ENCODE measurements around the gene PROX2.

Gene PROX2

GRCh38 chr14:74919421-74920165 is 43.6 kb upstream of the PROX2 start:
- peak in 1 of 2 donors; percentile 63 for DNase-seq (ENCODE audit: low read depth in 2 of 2)
- H3K4me3 ChIP-seq (replicated peaks in 1 of 2; ENCODE audit: low read depth in 2 of 2, low read length in 2 of 2), result no peak overlapping the region
- TF ChIP-seq, protein P1, sequence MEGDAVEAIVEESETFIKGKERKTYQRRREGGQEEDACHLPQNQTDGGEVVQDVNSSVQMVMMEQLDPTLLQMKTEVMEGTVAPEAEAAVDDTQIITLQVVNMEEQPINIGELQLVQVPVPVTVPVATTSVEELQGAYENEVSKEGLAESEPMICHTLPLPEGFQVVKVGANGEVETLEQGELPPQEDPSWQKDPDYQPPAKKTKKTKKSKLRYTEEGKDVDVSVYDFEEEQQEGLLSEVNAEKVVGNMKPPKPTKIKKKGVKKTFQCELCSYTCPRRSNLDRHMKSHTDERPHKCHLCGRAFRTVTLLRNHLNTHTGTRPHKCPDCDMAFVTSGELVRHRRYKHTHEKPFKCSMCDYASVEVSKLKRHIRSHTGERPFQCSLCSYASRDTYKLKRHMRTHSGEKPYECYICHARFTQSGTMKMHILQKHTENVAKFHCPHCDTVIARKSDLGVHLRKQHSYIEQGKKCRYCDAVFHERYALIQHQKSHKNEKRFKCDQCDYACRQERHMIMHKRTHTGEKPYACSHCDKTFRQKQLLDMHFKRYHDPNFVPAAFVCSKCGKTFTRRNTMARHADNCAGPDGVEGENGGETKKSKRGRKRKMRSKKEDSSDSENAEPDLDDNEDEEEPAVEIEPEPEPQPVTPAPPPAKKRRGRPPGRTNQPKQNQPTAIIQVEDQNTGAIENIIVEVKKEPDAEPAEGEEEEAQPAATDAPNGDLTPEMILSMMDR (IDR thresholded peaks at IDR 0.05; ENCODE audit: low read depth, low read length), result no peak

GRCh38 chr14:74918380-74918779 is 42.4 kb upstream of the PROX2 start:
- DNase-seq (ENCODE audit: low read depth in 2 of 2), result no peak
- TF ChIP-seq, protein P1 (IDR thresholded peaks at IDR 0.05; ENCODE audit: low read depth, low read length), result no peak
- H3K4me3 ChIP-seq (replicated peaks in 1 of 2; ENCODE audit: low read depth in 2 of 2, low read length in 2 of 2), result no peak overlapping the region

DNA sequence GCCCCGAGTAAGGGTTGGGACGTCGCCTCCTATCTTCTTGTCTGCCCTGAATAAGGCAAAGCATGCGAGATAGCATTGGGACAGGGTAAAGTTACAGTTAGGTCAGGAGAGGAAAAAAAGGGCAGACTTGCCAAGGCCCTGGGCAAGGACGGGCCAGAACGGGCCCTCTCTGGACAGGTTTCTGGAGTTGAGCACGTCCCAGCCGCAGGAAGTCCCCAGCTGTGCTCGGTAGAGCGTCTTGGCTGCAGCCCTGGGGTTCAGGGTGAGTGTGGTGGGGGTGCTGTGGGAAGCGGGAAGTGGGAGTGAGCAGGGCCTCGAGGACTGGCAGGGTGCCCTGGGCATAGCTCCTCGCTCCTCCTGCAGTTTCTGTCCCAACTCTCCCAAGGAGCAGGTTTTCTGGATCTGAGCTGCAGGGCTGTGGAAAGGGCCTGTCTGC is 41.7 kb upstream of the PROX2 start:
- H3K4me3 ChIP-seq (replicated peaks in 1 of 2; ENCODE audit: low read depth in 2 of 2, low read length in 2 of 2), result no peak overlapping the region
- peak in 1 of 2 donors; percentile 71 for DNase-seq (ENCODE audit: low read depth in 2 of 2)
- TF ChIP-seq, protein P1 (IDR thresholded peaks at IDR 0.05; ENCODE audit: low read depth, low read length), result no peak

GRCh38 chr14:74917178-74917543 is 41.2 kb upstream of the PROX2 start:
- TF ChIP-seq, protein P1 (IDR thresholded peaks at IDR 0.05; ENCODE audit: low read depth, low read length), result no peak
- no peak overlapping the region for H3K4me3 ChIP-seq (replicated peaks in 1 of 2; ENCODE audit: low read depth in 2 of 2, low read length in 2 of 2)

DNA sequence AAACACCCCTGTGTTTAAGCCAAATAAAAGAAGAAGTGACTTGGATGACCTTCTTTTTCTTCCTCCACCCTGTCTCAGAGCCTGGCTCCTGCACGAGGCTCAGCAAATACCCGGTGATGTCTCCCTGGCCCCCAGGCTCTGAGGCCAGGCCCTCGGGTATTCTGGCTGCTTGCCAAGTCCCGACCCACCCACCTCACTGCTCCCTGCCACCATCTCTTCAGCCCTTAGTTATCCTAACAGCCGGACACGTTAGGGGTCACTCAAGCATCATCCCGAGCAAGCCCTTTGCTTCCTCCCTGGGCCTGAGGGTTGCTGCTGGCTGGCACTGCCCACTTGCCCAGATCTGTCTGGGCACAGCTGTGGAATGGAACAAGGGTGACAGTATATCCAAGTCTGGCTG is 39.9 kb upstream of the PROX2 start:
- no peak for DNase-seq (ENCODE audit: low read depth in 2 of 2)
- no peak overlapping the region for H3K4me3 ChIP-seq (replicated peaks in 1 of 2; ENCODE audit: low read depth in 2 of 2, low read length in 2 of 2)
- TF ChIP-seq, protein P1 (IDR thresholded peaks at IDR 0.05; ENCODE audit: low read depth, low read length), result no peak

More at GRCh38 chr14:74917178-74917543, 41.2 kb upstream of the PROX2 start:
- DNase-seq (ENCODE audit: low read depth in 2 of 2), result no peak

DNA sequence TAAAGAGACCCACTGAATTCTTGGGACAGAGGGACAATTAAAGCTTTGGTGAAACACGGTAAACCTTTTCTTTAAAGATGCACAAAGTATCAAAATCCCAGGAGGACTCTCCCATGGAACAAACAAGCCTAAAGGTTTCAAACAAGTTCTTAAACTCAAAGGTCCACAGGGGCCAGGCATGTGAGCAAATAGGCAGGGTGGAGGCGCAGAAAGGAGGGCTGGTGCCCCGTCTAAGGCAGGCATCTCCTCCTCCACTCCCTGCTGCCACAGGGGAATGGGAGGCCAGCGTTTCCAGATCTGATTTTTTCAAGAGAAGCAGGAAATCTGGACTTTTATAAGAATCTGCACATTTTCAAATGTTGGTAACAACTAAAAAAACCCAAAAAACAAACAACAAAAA is 39.5 kb upstream of the PROX2 start:
- no peak overlapping the region for H3K4me3 ChIP-seq (replicated peaks in 1 of 2; ENCODE audit: low read depth in 2 of 2, low read length in 2 of 2)
- DNase-seq (ENCODE audit: low read depth in 2 of 2), result no peak
- TF ChIP-seq, protein P1 (IDR thresholded peaks at IDR 0.05; ENCODE audit: low read depth, low read length), result no peak
